Panc1 (cell line): ENCODE measurements around the gene ADAMTS7. TPM values are rescaled to one million over a fixed set of nuclear protein-coding genes. Genes with fewer than 3 reads are reported as not detected.

Experiments used
- ATAC-seq: fragments of 200-7000 bp; cut with Tn5 transposase; 2 replicates; pipeline ENCODE4 v1.9.1; 2020; ENCODE audit warnings: mild to moderate bottlenecking, moderate library complexity
- BruUV-seq: library from RNA; stranded (reverse); fragments of 400-500 nt; replicated peaks from 2 replicates; lab custom pipeline; 2021; lab: Mats Ljungman, UMichigan
- CTCF ChIA-PET: fragments of 300-600 bp; sonication (Branson Sonifier 250); formaldehyde crosslinking; loops from one replicate; lab custom pipeline; 2022; ENCODE audit warnings: antibody characterized with exemption; lab: Charles Lee
- POLR2A ChIA-PET: fragments of 300-600 bp; sonication (Branson Sonifier 250); formaldehyde crosslinking; loops from one replicate; lab custom pipeline; 2022; ENCODE audit warnings: antibody characterized with exemption; lab: Charles Lee
- DNase-seq: peaks from one replicate; pipeline ENCODE4 v3.0.0-alpha.2; 2010; ENCODE audit warnings: low read depth, low spot score
- H3K27ac ChIP-seq: 2 replicates; pipeline ENCODE4 v1.5.1; 2011; ENCODE audit warnings: mild to moderate bottlenecking, low read length, inconsistent platforms
- H3K27me3 ChIP-seq: fragments of 200-500 bp; sonication (Bioruptor generic); 2 replicates; pipeline ENCODE4 v1.6.0; 2014; ENCODE audit warnings: low read length, inconsistent platforms; ENCODE audit not compliant: control insufficient read depth, insufficient read depth
- H3K36me3 ChIP-seq: fragments of 200-500 bp; sonication (Bioruptor generic); 2 replicates; pipeline ENCODE4 v1.5.1; 2014; ENCODE audit warnings: inconsistent platforms, mild to moderate bottlenecking, low read length, moderate library complexity; ENCODE audit not compliant: control insufficient read depth, insufficient read depth
- H3K4me1 ChIP-seq: 2 replicates; pipeline ENCODE4 v1.5.1; 2011; ENCODE audit warnings: inconsistent platforms, mild to moderate bottlenecking, low read length, moderate library complexity; ENCODE audit not compliant: control insufficient read depth, insufficient read depth
- H3K4me3 ChIP-seq, 2 experiments: 2 replicates each; pipeline ENCODE4 v1.5.1; 2011 to 2012; ENCODE audit warnings: low read depth in 2 of 2, low read length in 2 of 2, mild to moderate bottlenecking in 2 of 2, inconsistent platforms in 1 of 2, moderate library complexity in 1 of 2
- H3K9me3 ChIP-seq: fragments of 200-500 bp; sonication (Bioruptor generic); 2 replicates; pipeline ENCODE4 v1.5.1; 2014; ENCODE audit warnings: low read depth, mild to moderate bottlenecking, inconsistent platforms, low read length, moderate library complexity; ENCODE audit not compliant: control insufficient read depth, insufficient read depth
- CTCF ChIP-seq: fragments of 450-650 bp; IDR thresholded peaks from 2 replicates; pipeline ENCODE4 v1.5.1; 2017; ENCODE audit warnings: mild to moderate bottlenecking
- POLR2AphosphoS5 ChIP-seq: IDR thresholded peaks from 2 replicates; pipeline ENCODE4 v1.6.1; 2012; ENCODE audit warnings: mild to moderate bottlenecking, low read depth, low read length, moderate library complexity
- REST ChIP-seq, 2 experiments: IDR thresholded peaks; 2 replicates each; pipeline ENCODE4 v1.6.1; 2011 to 2012; ENCODE audit warnings: low read depth in 2 of 2, control low read depth in 1 of 2, low read length in 1 of 2, mild to moderate bottlenecking in 1 of 2, moderate library complexity in 1 of 2; ENCODE audit not compliant: insufficient read depth in 1 of 2
- SIN3A ChIP-seq: IDR thresholded peaks from 2 replicates; pipeline ENCODE4 v1.6.1; 2012; ENCODE audit warnings: low read depth, mild to moderate bottlenecking, low read length, moderate library complexity, borderline replicate concordance; ENCODE audit not compliant: insufficient read depth
- TCF7L2 ChIP-seq: IDR thresholded peaks from 2 replicates; pipeline ENCODE4 v1.6.1; 2011; ENCODE audit warnings: mild to moderate bottlenecking, low read depth, low read length, inconsistent platforms
- in situ Hi-C: cut with HindIII; loops from 2 replicates; pipeline ENCODE4 v1.10.0; 2016; ENCODE audit warnings: low sequenced_read_pairs, low pct_unique_long_range_greater_than_20kb
- intact Hi-C: fragments of 100-400 bp; cut with micrococcal nuclease; formaldehyde crosslinking; loops from one replicate; pipeline ENCODE4 v1.10.0; 2022; ENCODE audit not compliant: unreplicated experiment
- total RNA-seq: library from RNA; stranded (reverse); gene quantifications from one replicate; pipeline ENCODE4 v1.2.1, GENCODE V29; 2021; ENCODE audit not compliant: unreplicated experiment

The ADAMTS7 gene
- total RNA-seq, 1 experiment from 2014 or later = 1.0 TPM

- Histone ChIP-seq H3K27ac (no peak overlapping the region), H3K36me3 (no peaks in the 10 kb centered on the region), H3K9me3 (no peaks in the 10 kb centered on the region), H3K4me1 (no peaks in the 10 kb centered on the region), H3K27me3 (no peaks in the 10 kb centered on the region; the same call in 1 of the 2 replicates), H3K4me3 (no peak overlapping the region)
- TF ChIP-seq SIN3A = no peak
- intact Hi-C loops (no loop called here), in situ Hi-C loops (no loop called here)
- POLR2A ChIA-PET = interaction anchor here (0.6 kb wide), 1 partner anchor 127 kb away, joined by 12 read pairs; no protein-coding TSS in a partner anchor
- ATAC-seq = no peak
- CTCF ChIA-PET = no interaction called here
- no TSS peak for BruUV-seq
- no peak for DNase-seq
Measured at GRCh38 chr15:78804391-78804792, 6.9 kb downstream of the ADAMTS7 start.

- no peaks in the 10 kb centered on the region for H3K36me3 ChIP-seq
- in situ Hi-C loops = no loop called here
- ATAC-seq = no peak
- no peak for TF ChIP-seq SIN3A
- TF ChIP-seq POLR2AphosphoS5 = no peak
- no peak for TF ChIP-seq TCF7L2
- no peak for TF ChIP-seq REST (IDR thresholded peaks at IDR 0.05; ENCODE audit: insufficient read depth in 1 of 2, low read depth in 2 of 2, low read length in 1 of 2)
- TF ChIP-seq CTCF = no peak
- H3K27me3 ChIP-seq = no peaks in the 10 kb centered on the region
- H3K4me3 ChIP-seq = no peak overlapping the region
- H3K27ac ChIP-seq = no peak overlapping the region
- H3K9me3 ChIP-seq = no peaks in the 10 kb centered on the region
- no peak for DNase-seq
- peaks cover 4% of the 10 kb centered on the region; the same call in 1 of the 2 replicates for H3K4me1 ChIP-seq
- BruUV-seq = no TSS peak
- CTCF ChIA-PET = interaction anchor here (0.7 kb wide), 1 partner anchor 707 kb away, joined by 3 read pairs; no protein-coding TSS in a partner anchor
- intact Hi-C loops = no loop called here
- POLR2A ChIA-PET = no interaction called here
Measured at GRCh38 chr15:78800806-78801205, 10.5 kb downstream of the ADAMTS7 start.

- ChIA-PET POLR2A (no interaction called here), CTCF (no interaction called here)
- ATAC-seq = no peak
- BruUV-seq = no TSS peak
- no peak overlapping the region for H3K4me3 ChIP-seq
- no peaks in the 10 kb centered on the region for H3K36me3 ChIP-seq
- no peak for TF ChIP-seq CTCF
- no peak for TF ChIP-seq POLR2AphosphoS5
- no peak for TF ChIP-seq TCF7L2
- no peak for TF ChIP-seq SIN3A
- TF ChIP-seq REST (IDR thresholded peaks at IDR 0.05; ENCODE audit: insufficient read depth in 1 of 2, low read depth in 2 of 2, low read length in 1 of 2) = no peak
- H3K27ac ChIP-seq = no peak overlapping the region
- no peaks in the 10 kb centered on the region for H3K9me3 ChIP-seq
- in situ Hi-C loops = no loop called here
- H3K27me3 ChIP-seq = no peaks in the 10 kb centered on the region
- no peak for DNase-seq
- intact Hi-C loops = no loop called here
- H3K4me1 ChIP-seq = peaks cover 4% of the 10 kb centered on the region; the same call in 1 of the 2 replicates
Measured at GRCh38 chr15:78800189-78800588, 11.1 kb downstream of the ADAMTS7 start.
